SU-DHL-6 (cell line): ENCODE measurements around the gene CORO2A.

Experiments used
- H2AFZ ChIP-seq: fragments of 200-600 bp; sonication (generic); 2 replicates; pipeline ENCODE4 v1.6.1; 2014; ENCODE audit warnings: low read depth, mild to moderate bottlenecking, moderate library complexity, mixed read lengths, antibody characterized with exemption, low read length; ENCODE audit not compliant: severe bottlenecking
- H3F3A ChIP-seq: fragments of 200-600 bp; shearing (Covaris generic); 2 replicates; pipeline ENCODE4 v1.6.0; 2016; ENCODE audit warnings: antibody characterized with exemption, mild to moderate bottlenecking; ENCODE audit not compliant: insufficient read depth
- H3K27ac ChIP-seq: fragments of 200-600 bp; sonication (generic); 2 replicates; pipeline ENCODE4 v1.5.1; 2016; ENCODE audit warnings: low read depth, mild to moderate bottlenecking, low read length, moderate library complexity, mixed read lengths
- H3K27me3 ChIP-seq: fragments of 200-600 bp; sonication (generic), shearing (Covaris generic); 2 replicates; pipeline ENCODE4 v1.6.0; 2014; ENCODE audit warnings: mild to moderate bottlenecking, low read length
- H3K36me3 ChIP-seq: fragments of 200-600 bp; sonication (generic); 2 replicates; pipeline ENCODE4 v1.6.1; 2014; ENCODE audit warnings: mild to moderate bottlenecking, low read length, mixed read lengths
- H3K4me2 ChIP-seq: fragments of 300-600, 200-600 bp; shearing (Covaris generic), sonication (generic); 2 replicates; pipeline ENCODE4 v1.6.0; 2014; ENCODE audit warnings: low read length, low read depth, mild to moderate bottlenecking; ENCODE audit not compliant: poor library complexity, severe bottlenecking
- H3K4me3 ChIP-seq: fragments of 200-600 bp; sonication (generic); 2 replicates; pipeline ENCODE4 v1.5.1; 2014; ENCODE audit warnings: antibody characterized with exemption, low read length, mild to moderate bottlenecking, mixed read lengths; ENCODE audit not compliant: insufficient read depth, poor library complexity, severe bottlenecking
- H3K79me2 ChIP-seq: fragments of 200-600 bp; sonication (generic); 2 replicates; pipeline ENCODE4 v1.6.1; 2014; ENCODE audit warnings: mild to moderate bottlenecking, low read length, moderate library complexity; ENCODE audit not compliant: insufficient read depth
- H3K9ac ChIP-seq: fragments of 200-600 bp; sonication (generic); 2 replicates; pipeline ENCODE4 v1.7.0; 2014; ENCODE audit warnings: mild to moderate bottlenecking, low read length
- H3K9me2 ChIP-seq: fragments of 200-600 bp; sonication (generic); replicated peaks from 2 replicates; pipeline ENCODE4 v1.6.1; 2014; ENCODE audit warnings: low read length; ENCODE audit not compliant: insufficient read depth
- H3K9me3 ChIP-seq: fragments of 200-600 bp; sonication (generic); 2 replicates; pipeline ENCODE4 v1.6.1; 2014; ENCODE audit warnings: low read length, mixed read lengths; ENCODE audit not compliant: insufficient read depth
- H4K20me1 ChIP-seq: fragments of 200-600 bp; sonication (generic); 2 replicates; pipeline ENCODE4 v1.6.1; 2014; ENCODE audit warnings: low read depth, mild to moderate bottlenecking, antibody characterized with exemption, low read length, moderate library complexity, mixed read lengths
- CTCF ChIP-seq: fragments of 200-600 bp; sonication (generic); IDR thresholded peaks from one replicate; pipeline ENCODE4 v1.5.1; 2017; ENCODE audit warnings: antibody characterized with exemption, mild to moderate bottlenecking, low read length, moderate library complexity; ENCODE audit not compliant: insufficient read depth, poor library complexity, severe bottlenecking
- EZH2phosphoT487 ChIP-seq: fragments of 200-600 bp; sonication (generic), shearing (Covaris generic); conservative IDR thresholded peaks from 2 replicates; pipeline ENCODE4 v1.6.1; 2018; ENCODE audit warnings: mild to moderate bottlenecking, antibody characterized with exemption, low read length, moderate library complexity, mixed read lengths

The CORO2A gene

GRCh38 chr9:98134702-98135557, 57.5 kb downstream of the CORO2A start:
- Histone ChIP-seq H3K4me3 (no peak overlapping the region), H3K9me3 (no peaks in the 10 kb centered on the region), H3K27ac (no peak overlapping the region), H3K79me2 (no peaks in the 10 kb centered on the region), H3K4me2 (no peak overlapping the region), H3K27me3 (no peaks in the 10 kb centered on the region), H3K9ac (no peak overlapping the region), H3K36me3 (no peaks in the 10 kb centered on the region), H2AFZ (no peak overlapping the region), H4K20me1 (no peaks in the 10 kb centered on the region), H3F3A (no peaks in the 10 kb centered on the region), H3K9me2 (no peaks in the 10 kb centered on the region)
- TF ChIP-seq CTCF (no peak), EZH2phosphoT487 (no peak)

GRCh38 chr9:98132806-98133631, 59.4 kb downstream of the CORO2A start:
- no peak overlapping the region for H3K4me2 ChIP-seq
- TF ChIP-seq EZH2phosphoT487 (no peak), CTCF (no peak)
- no peaks in the 10 kb centered on the region for H4K20me1 ChIP-seq
- no peak overlapping the region for H3K4me3 ChIP-seq
- H3F3A ChIP-seq: no peaks in the 10 kb centered on the region
- no peaks in the 10 kb centered on the region for H3K9me2 ChIP-seq
- no peaks in the 10 kb centered on the region for H3K27me3 ChIP-seq
- H3K27ac ChIP-seq: no peak overlapping the region
- H2AFZ ChIP-seq: no peak overlapping the region
- no peaks in the 10 kb centered on the region for H3K36me3 ChIP-seq
- no peaks in the 10 kb centered on the region for H3K79me2 ChIP-seq
- no peak overlapping the region for H3K9ac ChIP-seq
- H3K9me3 ChIP-seq: no peaks in the 10 kb centered on the region

GRCh38 chr9:98132158-98132557, 60.3 kb downstream of the CORO2A start:
- no peak overlapping the region for H3K4me2 ChIP-seq
- no peak overlapping the region for H3K9ac ChIP-seq
- H3K27ac ChIP-seq: no peak overlapping the region
- no peaks in the 10 kb centered on the region for H3K9me3 ChIP-seq
- no peak overlapping the region for H2AFZ ChIP-seq
- H3F3A ChIP-seq: no peaks in the 10 kb centered on the region
- H3K9me2 ChIP-seq: no peaks in the 10 kb centered on the region
- no peaks in the 10 kb centered on the region for H3K27me3 ChIP-seq
- H3K36me3 ChIP-seq: no peaks in the 10 kb centered on the region
- TF ChIP-seq CTCF: no peak
- H3K79me2 ChIP-seq: no peaks in the 10 kb centered on the region
- H3K4me3 ChIP-seq: no peak overlapping the region
- H4K20me1 ChIP-seq: no peaks in the 10 kb centered on the region
